ENCODE results near the gene BCL2. TPM values are rescaled to one million over a fixed set of nuclear protein-coding genes. Genes with fewer than 3 reads are reported as not detected.

Gene BCL2
- total RNA-seq, 1 donor = 4.2 TPM

DNA sequence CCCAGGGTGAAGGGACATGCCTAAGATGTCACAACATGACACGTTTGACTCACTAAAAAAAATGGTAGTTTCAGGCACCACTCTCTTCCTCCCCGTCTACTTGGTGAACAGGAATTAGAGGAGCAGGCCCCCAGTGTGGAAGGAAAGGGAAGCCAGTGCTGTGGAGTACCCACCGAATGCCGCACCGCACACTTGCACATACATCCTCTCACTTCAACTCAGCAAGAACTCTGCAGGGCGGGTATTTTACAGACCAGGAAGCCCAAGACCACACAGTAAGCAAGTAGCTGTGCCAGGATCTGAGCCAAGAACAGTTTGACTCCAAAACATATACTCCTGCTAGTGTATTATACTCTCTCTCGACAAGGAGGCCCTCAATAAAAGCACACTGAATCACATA is 69.8 kb downstream of the BCL2 start:
- no peak overlapping the region for H3K4me3 ChIP-seq (ENCODE audit: low read depth, low read length)
- no peak for TF ChIP-seq CTCF (IDR thresholded peaks at IDR 0.05; ENCODE audit: insufficient read depth, low read length)
- DNase-seq (ENCODE audit: low read depth) = no peak

DNA sequence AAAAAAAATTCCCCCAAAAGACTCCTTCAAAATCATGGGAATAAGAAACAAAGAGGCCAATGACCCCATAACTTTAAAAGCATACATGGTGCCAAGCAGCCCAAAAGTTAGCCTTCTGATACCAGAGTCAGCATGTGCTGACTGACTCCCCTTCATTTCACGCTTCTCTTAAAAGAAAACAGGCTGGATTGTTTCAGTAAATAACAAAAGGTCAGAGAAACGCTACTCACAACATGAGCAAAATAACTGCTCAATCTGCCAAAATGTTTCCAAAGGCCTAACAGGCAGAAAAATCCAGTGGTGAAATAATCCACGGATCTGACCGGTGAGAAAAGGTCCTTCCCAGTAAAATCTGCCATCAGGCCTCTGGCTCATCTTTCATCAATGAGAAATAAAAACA is 71.6 kb downstream of the BCL2 start:
- no peak overlapping the region for H3K4me3 ChIP-seq (ENCODE audit: low read depth, low read length)
- DNase-seq (ENCODE audit: low read depth) = no peak
- TF ChIP-seq CTCF (IDR thresholded peaks at IDR 0.05; ENCODE audit: insufficient read depth, low read length) = no peak

- H3K4me3 ChIP-seq (ENCODE audit: low read depth, low read length) = no peak overlapping the region
- no peak for DNase-seq (ENCODE audit: low read depth)
- no peak for TF ChIP-seq CTCF (IDR thresholded peaks at IDR 0.05; ENCODE audit: insufficient read depth, low read length)
Observed at GRCh38 chr18:63247506-63247905, 72.1 kb downstream of the BCL2 start.

DNA sequence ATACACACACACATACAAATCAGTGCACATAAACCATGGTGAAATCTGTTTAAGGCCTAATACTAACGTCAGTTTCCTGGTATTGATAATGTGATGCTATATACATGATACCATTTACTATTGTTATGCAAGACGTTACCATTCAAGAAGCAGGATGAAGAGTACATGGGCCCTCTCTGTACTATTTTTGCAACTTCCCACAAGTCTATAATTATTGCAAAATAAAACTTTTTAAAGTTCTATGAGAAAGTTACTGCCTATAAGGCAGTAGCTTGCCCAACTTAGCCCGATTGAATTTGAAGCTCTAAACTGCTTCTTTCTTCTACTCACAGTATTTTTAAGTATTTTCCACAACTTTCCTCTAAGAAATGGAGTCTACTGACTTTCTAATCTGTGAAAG is 74.0 kb downstream of the BCL2 start:
- no peak for TF ChIP-seq CTCF (IDR thresholded peaks at IDR 0.05; ENCODE audit: insufficient read depth, low read length)
- DNase-seq (ENCODE audit: low read depth) = no peak
- no peak overlapping the region for H3K4me3 ChIP-seq (ENCODE audit: low read depth, low read length)

DNA sequence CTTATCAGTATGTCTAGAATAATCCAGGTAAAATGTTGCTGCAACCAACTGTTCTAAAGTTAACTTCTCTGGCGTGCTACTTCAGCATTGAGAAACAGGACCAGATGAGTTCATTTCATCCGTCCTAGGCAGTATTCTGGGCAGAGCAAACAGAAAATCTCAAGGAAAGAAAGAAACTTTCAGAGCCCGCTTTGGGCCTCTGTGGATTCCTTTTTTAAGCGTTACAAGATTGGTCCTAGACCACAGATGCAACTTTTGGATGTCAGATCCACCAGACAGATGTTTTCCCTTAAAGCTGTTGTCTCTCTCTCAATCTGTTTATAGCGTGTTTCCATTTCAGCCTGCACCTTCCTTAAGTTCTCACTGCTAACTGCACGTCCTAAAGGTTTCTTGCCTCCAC is 75.0 kb downstream of the BCL2 start:
- no peak for DNase-seq (ENCODE audit: low read depth)
- H3K4me3 ChIP-seq (ENCODE audit: low read depth, low read length) = no peak overlapping the region
- no peak for TF ChIP-seq CTCF (IDR thresholded peaks at IDR 0.05; ENCODE audit: insufficient read depth, low read length)

GRCh38 chr18:63241760-63242159 is 77.8 kb downstream of the BCL2 start:
- DNase-seq (ENCODE audit: low read depth) = no peak
- TF ChIP-seq CTCF (IDR thresholded peaks at IDR 0.05; ENCODE audit: insufficient read depth, low read length) = no peak
- H3K4me3 ChIP-seq (ENCODE audit: low read depth, low read length) = no peak overlapping the region

DNA sequence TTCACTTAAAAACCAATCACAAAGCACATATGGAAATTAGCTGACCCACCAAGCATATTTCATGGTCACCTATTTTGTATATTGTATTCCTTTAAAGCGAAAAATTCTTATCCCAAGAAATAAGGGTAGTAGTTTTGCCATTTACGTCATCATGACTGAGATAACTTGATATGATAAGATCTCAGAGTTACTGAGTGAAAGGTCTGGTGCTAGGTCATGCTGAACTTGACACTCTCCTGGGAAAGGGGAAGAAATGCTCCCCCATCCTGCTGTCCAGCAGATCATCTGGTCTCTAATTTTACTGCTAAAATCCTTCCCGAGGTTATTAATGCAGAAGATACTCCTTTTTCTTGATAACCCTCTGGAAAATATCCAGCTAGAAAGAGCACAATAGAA is 78.3 kb downstream of the BCL2 start:
- DNase-seq (ENCODE audit: low read depth) = no peak
- TF ChIP-seq CTCF (IDR thresholded peaks at IDR 0.05; ENCODE audit: insufficient read depth, low read length) = no peak

More for the DNA sequence above, 78.3 kb downstream of the BCL2 start:
- no peak overlapping the region for H3K4me3 ChIP-seq (ENCODE audit: low read depth, low read length)
